ENCODE data around the gene PIAS2.
"Not testable (repeated sequence)": the region's sequence is repeated elsewhere in the genome, so short reads cannot be mapped to it uniquely, and the experiment has no call there.

GRCh38 chr18:46964579-46965293, 47.4 kb upstream of the PIAS2 start:
- TF ChIP-seq CTCF, POLR2A, EP300, POLR2AphosphoS5 (IDR thresholded peaks at IDR 0.05): not testable (repeated sequence)

Measured in suprapubic skin (tissue), 4 donors.